GM12801 (cell line): ENCODE data around the gene DNAJC19.

Source experiments
- CTCF ChIP-seq: IDR thresholded peaks from one replicate; pipeline ENCODE4 v1.5.1; 2011; ENCODE audit warnings: control low read depth; ENCODE audit not compliant: insufficient read length; ENCODE audit errors: extremely low read depth

The DNAJC19 gene

GRCh38 chr3:180977498-180977897 is 12.0 kb downstream of the DNAJC19 start:
- no peak for TF ChIP-seq CTCF

DNA sequence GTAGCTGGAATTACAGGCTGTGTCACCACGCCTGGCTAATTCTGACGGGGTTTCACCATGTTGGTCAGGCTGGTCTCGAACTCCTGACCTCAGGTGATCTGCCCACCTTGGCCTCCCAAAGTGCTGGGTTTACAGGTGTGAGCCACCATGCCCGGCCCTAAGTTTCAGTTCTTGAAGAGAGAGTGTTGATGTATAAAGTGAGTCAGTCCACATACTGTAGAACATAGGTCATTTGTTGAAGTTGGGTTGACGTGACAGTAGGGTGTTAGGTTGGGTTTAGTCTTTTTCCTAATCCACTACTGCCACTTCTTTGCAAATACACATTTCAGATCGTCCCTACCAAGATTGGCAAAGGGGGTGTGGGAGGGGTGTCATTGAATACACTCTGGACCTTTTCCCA is 15.2 kb downstream of the DNAJC19 start:
- TF ChIP-seq CTCF: no peak

GRCh38 chr3:180973543-180973942 is 16.0 kb downstream of the DNAJC19 start:
- TF ChIP-seq CTCF: no peak

GRCh38 chr3:180970931-180971330 is 18.6 kb downstream of the DNAJC19 start:
- TF ChIP-seq CTCF: no peak

- no peak for TF ChIP-seq CTCF
Measured at GRCh38 chr3:180962530-180962929, 27.0 kb downstream of the DNAJC19 start.

DNA sequence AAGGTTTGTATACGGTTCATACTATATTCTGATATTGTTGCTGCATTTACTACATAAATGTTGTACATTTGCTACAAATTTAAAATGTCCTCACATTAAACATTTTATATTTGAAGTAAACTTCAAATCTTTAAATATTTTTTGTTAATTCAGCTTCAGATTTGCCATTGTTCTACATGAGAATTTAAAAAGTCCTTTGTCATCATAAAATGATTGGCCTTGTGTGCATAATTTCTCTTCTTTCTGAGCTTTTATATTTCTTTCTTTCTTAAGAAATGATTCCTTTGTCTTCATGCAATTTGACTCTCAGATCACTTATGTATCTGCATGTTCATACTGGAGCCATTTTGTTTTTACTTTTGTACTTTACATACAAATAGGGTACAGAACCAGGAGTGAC is 28.0 kb downstream of the DNAJC19 start:
- TF ChIP-seq CTCF: no peak

DNA sequence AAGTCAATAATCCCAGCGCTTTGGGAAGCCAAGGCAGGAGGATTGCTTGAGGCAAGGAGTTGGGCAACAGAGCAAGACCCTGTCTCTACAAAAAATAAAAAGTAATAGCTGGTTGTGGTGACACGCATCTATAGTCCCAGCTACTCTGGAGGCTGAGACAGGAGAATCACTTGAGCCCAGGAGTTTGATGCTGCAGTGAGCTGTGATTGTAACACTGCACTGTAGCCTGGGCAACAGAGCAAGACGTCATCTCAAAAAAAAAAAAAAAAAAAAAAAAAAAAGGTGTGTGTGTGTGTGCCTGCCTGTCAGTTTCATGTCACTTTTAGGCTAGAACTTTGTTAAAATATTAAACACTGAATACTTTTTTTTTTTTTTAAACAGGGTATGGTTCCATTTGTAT is 28.4 kb downstream of the DNAJC19 start:
- no peak for TF ChIP-seq CTCF

GRCh38 chr3:180959691-180960090 is 29.8 kb downstream of the DNAJC19 start:
- no peak for TF ChIP-seq CTCF
